GM12878 (cell line): ENCODE measurements around the gene UBL4B. TPM values are rescaled to one million over a fixed set of nuclear protein-coding genes. Genes with fewer than 3 reads are reported as not detected.
A peak's percentile ranks its signal among the peaks of the same experiment; 100 is the strongest.

ENCODE experiments used
- ATAC-seq: fragments of 200-7000 bp; cut with Tn5 transposase; 3 replicates; pipeline ENCODE4 v1.9.1; 2020; ENCODE audit warnings: mild to moderate bottlenecking, moderate library complexity
- BruUV-seq: library from RNA; stranded (reverse); fragments of 400-500 nt; replicated peaks from 2 replicates; lab custom pipeline; 2021; lab: Mats Ljungman, UMichigan
- CTCF ChIA-PET: fragments of 300-600 bp; sonication (Branson Sonifier 250); formaldehyde crosslinking; extraction: SDS; loops from one replicate; lab custom pipeline; 2021; ENCODE audit warnings: inconsistent platforms; lab: Yijun Ruan, JAX
- POLR2A ChIA-PET: fragments of 350-600 bp; formaldehyde crosslinking; extraction: SDS; loops from one replicate; lab custom pipeline; 2021; ENCODE audit warnings: inconsistent platforms; lab: Charles Lee
- RAD21 ChIA-PET: fragments of 300-600 bp; sonication (Branson Sonifier 250); formaldehyde crosslinking; loops from one replicate; lab custom pipeline; 2023; ENCODE audit warnings: antibody characterized with exemption; ENCODE audit not compliant: unreplicated experiment; lab: Charles Lee
- SMC1A ChIA-PET: fragments of 300-600 bp; sonication (Branson Sonifier 250); formaldehyde crosslinking; loops from one replicate; lab custom pipeline; 2023; ENCODE audit not compliant: unreplicated experiment, uncharacterized antibody; lab: Charles Lee
- DNase-seq: peaks from one replicate; pipeline ENCODE4 v3.0.0-alpha.2; 2011; ENCODE audit warnings: low read depth, low spot score
- FAIRE-seq: peaks from 3 replicates; lab custom pipeline; 2011; peaks lifted over from hg19 to GRCh38; lab: Jason Lieb, UNC
- H2AFZ ChIP-seq: 2 replicates; pipeline ENCODE4 v1.6.0; 2011; ENCODE audit warnings: low read depth, low read length, control low read depth; ENCODE audit not compliant: control insufficient read depth
- H3K27ac ChIP-seq: 2 replicates; pipeline ENCODE4 v1.5.1; 2011; ENCODE audit warnings: control low read depth; ENCODE audit not compliant: control insufficient read depth, insufficient read depth
- H3K27me3 ChIP-seq, 2 experiments: replicated peaks in 1 of 2; 2 replicates each; pipeline versions ENCODE4 v1.6.0 to v1.6.1; 2011; ENCODE audit warnings: low read length in 1 of 2; ENCODE audit not compliant: control insufficient read depth in 2 of 2, insufficient read depth in 2 of 2
- H3K36me3 ChIP-seq, 2 experiments: 2 replicates each; pipeline ENCODE4 v1.5.1; 2011; ENCODE audit warnings: low read length in 1 of 2; ENCODE audit not compliant: control insufficient read depth in 2 of 2, insufficient read depth in 2 of 2
- H3K4me1 ChIP-seq: 2 replicates; pipeline ENCODE4 v1.6.1; 2011; ENCODE audit warnings: mild to moderate bottlenecking, low read length, moderate library complexity, mixed read lengths; ENCODE audit not compliant: control insufficient read depth, insufficient read depth
- H3K4me2 ChIP-seq: 2 replicates; pipeline ENCODE4 v1.6.0; 2011; ENCODE audit warnings: control low read depth; ENCODE audit not compliant: control insufficient read depth, insufficient read depth
- H3K4me3 ChIP-seq: fragments of 200-600 bp; sonication (generic); 2 replicates; pipeline ENCODE4 v1.5.1; 2016
- H3K79me2 ChIP-seq: 2 replicates; pipeline ENCODE4 v1.6.0; 2011; ENCODE audit warnings: low read length; ENCODE audit not compliant: control insufficient read depth, insufficient read depth
- H3K9ac ChIP-seq: 2 replicates; pipeline ENCODE4 v1.8.0; 2011; ENCODE audit warnings: low read length, control low read depth, mixed read lengths; ENCODE audit not compliant: control insufficient read depth, insufficient read depth
- H3K9me3 ChIP-seq: replicated peaks from 3 replicates; pipeline ENCODE4 v1.5.1; 2011; ENCODE audit warnings: mild to moderate bottlenecking, low read length; ENCODE audit not compliant: control insufficient read depth, insufficient read depth
- H4K20me1 ChIP-seq: 2 replicates; pipeline ENCODE4 v1.6.0; 2011; ENCODE audit not compliant: control insufficient read depth, insufficient read depth
- BACH1 ChIP-seq: fragments of 450-650 bp; IDR thresholded peaks from 2 replicates; pipeline ENCODE4 v1.6.1; 2017; ENCODE audit warnings: mild to moderate bottlenecking, borderline replicate concordance
- CBX3 ChIP-seq: fragments of 200-600 bp; sonication (generic); IDR thresholded peaks from 2 replicates; pipeline ENCODE4 v1.6.1; 2016; ENCODE audit warnings: low read depth, borderline replicate concordance
- CHD4 ChIP-seq: fragments of 200-600 bp; sonication (generic); IDR thresholded peaks from 2 replicates; pipeline ENCODE4 v1.6.1; 2016; ENCODE audit warnings: mild to moderate bottlenecking
- EP300 ChIP-seq, 2 experiments: fragments of 150-350 bp in 1 of 2; IDR thresholded peaks; 2 replicates each; pipeline ENCODE4 v1.6.1; 2011 to 2012; ENCODE audit warnings: low read depth in 2 of 2, low read length in 2 of 2, borderline replicate concordance in 1 of 2, improper control_type of control experiment in 1 of 2, inconsistent platforms in 1 of 2; ENCODE audit not compliant: control insufficient read depth in 1 of 2
- HDGF ChIP-seq: fragments of 450-650 bp; IDR thresholded peaks from 2 replicates; pipeline ENCODE4 v1.6.1; 2016; ENCODE audit warnings: antibody characterized with exemption
- NRF1 ChIP-seq: conservative IDR thresholded peaks from 2 replicates; pipeline ENCODE4 v1.6.1; 2011; ENCODE audit warnings: mild to moderate bottlenecking, low read depth, low read length, improper control_type of control experiment
- POLR2AphosphoS5 ChIP-seq: IDR thresholded peaks from 2 replicates; pipeline ENCODE4 v1.6.1; 2011; ENCODE audit warnings: mild to moderate bottlenecking, low read length, inconsistent platforms
- RAD21 ChIP-seq: IDR thresholded peaks from 2 replicates; pipeline ENCODE4 v1.6.1; 2011; ENCODE audit warnings: mild to moderate bottlenecking, low read depth, low read length, moderate library complexity; ENCODE audit not compliant: insufficient read depth
- RB1 ChIP-seq: fragments of 450-650 bp; formaldehyde crosslinking; IDR thresholded peaks from 2 replicates; pipeline ENCODE4 v1.6.1; 2017; ENCODE audit warnings: mild to moderate bottlenecking, borderline replicate concordance
- RBBP5 ChIP-seq: fragments of 200-600 bp; sonication (generic); conservative IDR thresholded peaks from 2 replicates; pipeline ENCODE4 v1.6.1; 2016
- RFX5 ChIP-seq: IDR thresholded peaks from 2 replicates; pipeline ENCODE4 v1.6.1; 2011; ENCODE audit warnings: low read depth, low read length, improper control_type of control experiment
- RUNX3 ChIP-seq: IDR thresholded peaks from 2 replicates; pipeline ENCODE4 v1.6.1; 2012; ENCODE audit warnings: low read length, inconsistent platforms
- SP1 ChIP-seq: IDR thresholded peaks from one replicate; pipeline ENCODE4 v1.6.1; 2011; ENCODE audit warnings: low read depth, low read length
- SPI1 ChIP-seq: IDR thresholded peaks from 2 replicates; pipeline ENCODE4 v1.6.1; 2011; ENCODE audit warnings: low read depth, mild to moderate bottlenecking, low read length, moderate library complexity, borderline replicate concordance; ENCODE audit not compliant: insufficient read depth
- SUPT20H ChIP-seq: IDR thresholded peaks from 2 replicates; pipeline ENCODE4 v1.6.1; 2011; ENCODE audit warnings: low read depth, mild to moderate bottlenecking, low read length, moderate library complexity, borderline replicate concordance; ENCODE audit not compliant: control insufficient read depth
- SUZ12 ChIP-seq: fragments of 200-600 bp; sonication (generic); IDR thresholded peaks from one replicate; pipeline ENCODE4 v1.6.1; 2018; ENCODE audit warnings: antibody characterized with exemption, mild to moderate bottlenecking; ENCODE audit not compliant: unreplicated experiment
- ZNF384 ChIP-seq: IDR thresholded peaks from 2 replicates; pipeline ENCODE4 v1.6.1; 2012; ENCODE audit warnings: low read depth, mild to moderate bottlenecking, low read length, improper control_type of control experiment, borderline replicate concordance
- WGBS: methylation state at CpG from one replicate; pipeline ENCODE4 v1.1.6; 2016; ENCODE audit warnings: low lambda C conversion rate; ENCODE audit not compliant: insufficient replicate concordance, insufficient coverage; ENCODE audit errors: missing lambda C conversion rate; 5-methylcytosine and 5-hydroxymethylcytosine counted together
- in situ Hi-C: fragments of 300-500 bp; cut with MboI; formaldehyde crosslinking; loops from 9 replicates; pipeline ENCODE4 v1.14.3; 2018; ENCODE audit warnings: mixed read lengths
- intact Hi-C: fragments of 100-400 bp; cut with micrococcal nuclease; formaldehyde crosslinking; loops from one replicate; pipeline ENCODE4 v1.14.2; 2022; ENCODE audit not compliant: unreplicated experiment
- polyA plus RNA-seq, 11 experiments: library from polyadenylated mRNA; depleted of rRNA in 4 of 11; unstranded in 6 of 11; stranded (reverse) in 5 of 11; fragments of >200 nt; fragmentation: Nextera tagmentation in 4 of 11; fragmentation: Illumina TruSeq in 1 of 11; extraction: Ambion mirVana in 4 of 11; extraction: Trizol in 1 of 11; gene quantifications; 1 replicate in 1 of 11; 2 replicates in 10 of 11; pipeline versions ENCODE4 v1.2.1 to v1.2.3, GENCODE V29; 2011 to 2016; ENCODE audit warnings: inconsistent platforms in 2 of 11, missing spikeins in 2 of 11, low read depth in 1 of 11
- total RNA-seq, 4 experiments: library from RNA; depleted of rRNA in 3 of 4; stranded (reverse); fragments of >200 nt in 3 of 4; fragmentation: Illumina TruSeq in 1 of 4; extraction: Trizol in 1 of 4; gene quantifications; 2 replicates each; pipeline versions ENCODE4 v1.2.1 to v1.2.3, GENCODE V29; 2013 to 2021
- TF ChIP-seq, protein P1 (sequence below): IDR thresholded peaks from 2 replicates; pipeline ENCODE4 v1.6.1; 2011; ENCODE audit warnings: borderline replicate concordance, low read depth, mild to moderate bottlenecking, moderate library complexity, low read length; ENCODE audit not compliant: insufficient read depth, poor library complexity, severe bottlenecking

The UBL4B gene
- total and polyA plus RNA-seq, 10 of the 15 experiments (the other 5 are each of a cell fraction or from before 2014, with no cell fraction given) = 0.06 to 0.15 TPM; not detected in 8

DNA sequence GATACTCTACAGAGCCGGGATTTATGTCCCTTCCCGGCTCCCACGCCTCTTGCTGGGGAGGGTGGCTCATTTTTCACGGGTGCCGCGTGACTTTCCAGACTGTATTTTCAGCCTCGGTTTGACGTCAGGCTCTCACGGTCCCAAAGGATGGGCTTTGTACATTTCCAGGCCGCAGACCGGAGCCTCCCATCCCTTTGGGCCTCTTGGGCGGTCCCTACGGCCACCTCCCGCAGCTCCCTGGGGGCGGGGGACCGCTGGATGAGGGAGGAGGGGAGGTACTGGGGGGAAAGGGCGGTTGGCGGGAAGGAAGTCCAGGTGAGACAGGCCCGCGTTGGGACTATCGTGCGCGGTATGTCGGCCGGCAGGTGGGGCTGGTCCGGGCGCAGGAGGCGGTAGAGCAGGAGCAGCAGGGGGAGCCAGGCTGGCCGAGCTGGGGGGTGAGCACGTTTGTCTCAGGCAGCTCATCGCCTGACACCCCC lies 17.9 kb downstream of the UBL4B start:
- DNase-seq (no peak), FAIRE-seq (no peak), ATAC-seq (no peak)
- in situ Hi-C loops = no loop called here
- POLR2A ChIA-PET = no interaction called here
- no peak overlapping the region for H3K4me3 ChIP-seq
- no peaks in the 10 kb centered on the region for H3K36me3 ChIP-seq
- H3K27me3 ChIP-seq = peaks cover 0 to 5% of the 10 kb centered on the region in 2 experiments; a peak in 3 of 4 replicates
- no peaks in the 10 kb centered on the region for H3K9me3 ChIP-seq
- H2AFZ ChIP-seq = no peak overlapping the region
- TF ChIP-seq BACH1 = no peak
- TF ChIP-seq SUZ12 = peak; percentile 65
- no peak for TF ChIP-seq RUNX3
- TF ChIP-seq, protein P1, sequence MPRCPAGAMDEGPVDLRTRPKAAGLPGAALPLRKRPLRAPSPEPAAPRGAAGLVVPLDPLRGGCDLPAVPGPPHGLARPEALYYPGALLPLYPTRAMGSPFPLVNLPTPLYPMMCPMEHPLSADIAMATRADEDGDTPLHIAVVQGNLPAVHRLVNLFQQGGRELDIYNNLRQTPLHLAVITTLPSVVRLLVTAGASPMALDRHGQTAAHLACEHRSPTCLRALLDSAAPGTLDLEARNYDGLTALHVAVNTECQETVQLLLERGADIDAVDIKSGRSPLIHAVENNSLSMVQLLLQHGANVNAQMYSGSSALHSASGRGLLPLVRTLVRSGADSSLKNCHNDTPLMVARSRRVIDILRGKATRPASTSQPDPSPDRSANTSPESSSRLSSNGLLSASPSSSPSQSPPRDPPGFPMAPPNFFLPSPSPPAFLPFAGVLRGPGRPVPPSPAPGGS = no peak
- WGBS = 15% methylated on average over 26 of the region's 31 CpGs
- H3K27ac ChIP-seq = no peak overlapping the region
- BruUV-seq = no TSS peak
- H3K4me2 ChIP-seq = no peak overlapping the region
- no peaks in the 10 kb centered on the region for H3K79me2 ChIP-seq
- no peaks in the 10 kb centered on the region for H3K4me1 ChIP-seq
- no peaks in the 10 kb centered on the region for H4K20me1 ChIP-seq
- intact Hi-C loops = no loop called here
- SMC1A ChIA-PET = no interaction called here
- RAD21 ChIA-PET = no interaction called here
- CTCF ChIA-PET = interaction anchor here (0.6 kb wide), 1 partner anchor 84 kb away, joined by 3 read pairs; no protein-coding TSS in a partner anchor
- no peak overlapping the region for H3K9ac ChIP-seq

GRCh38 chr1:110130989-110131388 lies 18.7 kb downstream of the UBL4B start:
- intact Hi-C loops (no loop called here), in situ Hi-C loops (no loop called here)
- no peaks in the 10 kb centered on the region for H4K20me1 ChIP-seq
- H3K4me1 ChIP-seq = no peaks in the 10 kb centered on the region
- no peak overlapping the region for H3K9ac ChIP-seq
- no peak overlapping the region for H3K4me3 ChIP-seq
- 44% methylated on average over 7 of the region's 7 CpGs for WGBS
- POLR2A ChIA-PET = no interaction called here
- no peak overlapping the region for H3K27ac ChIP-seq
- H3K9me3 ChIP-seq = no peaks in the 10 kb centered on the region
- no peak for DNase-seq
- no peak for FAIRE-seq
- H2AFZ ChIP-seq = no peak overlapping the region
- H3K27me3 ChIP-seq = peaks cover 0 to 5% of the 10 kb centered on the region in 2 experiments; a peak in 3 of 4 replicates
- CTCF ChIA-PET = interaction anchor here (0.6 kb wide), 1 partner anchor 84 kb away, joined by 3 read pairs; no protein-coding TSS in a partner anchor
- no peaks in the 10 kb centered on the region for H3K36me3 ChIP-seq
- H3K79me2 ChIP-seq = no peaks in the 10 kb centered on the region
- SMC1A ChIA-PET = no interaction called here
- no peak overlapping the region for H3K4me2 ChIP-seq
- no TSS peak for BruUV-seq
- RAD21 ChIA-PET = no interaction called here
- ATAC-seq = no peak
- no peak for TF ChIP-seq RB1
- no peak for TF ChIP-seq HDGF
- TF ChIP-seq POLR2AphosphoS5 = no peak
- no peak for TF ChIP-seq SP1
- TF ChIP-seq CHD4 = no peak
- no peak for TF ChIP-seq SPI1
- TF ChIP-seq RAD21 = no peak
- TF ChIP-seq SUPT20H = no peak
- TF ChIP-seq RBBP5 = no peak
- TF ChIP-seq NRF1 = no peak
- no peak for TF ChIP-seq SUZ12
- TF ChIP-seq RFX5 = no peak
- TF ChIP-seq EP300 (IDR thresholded peaks at IDR 0.05; ENCODE audit: borderline replicate concordance in 1 of 2, control insufficient read depth in 1 of 2, low read depth in 2 of 2, low read length in 2 of 2) = no peak
- no peak for TF ChIP-seq CBX3
- TF ChIP-seq ZNF384 = no peak
